Measurements from ENCODE around the gene RABEP1. TPM values are rescaled to one million over a fixed set of nuclear protein-coding genes. Genes with fewer than 3 reads are reported as not detected.

Gene RABEP1
- total and polyA plus RNA-seq, 12 donors, result 21.1 to 64.5 (median 46.5) TPM

- H3K36me3 ChIP-seq (replicated peaks in 1 of 2), result peaks cover 0 to 44% of the 10 kb centered on the region in 2 donors
- no peaks in the 10 kb centered on the region for H3K4me1 ChIP-seq (replicated peaks in 1 of 2)
- no peak for DNase-seq
- H3K9me3 ChIP-seq (replicated peaks in 1 of 3), result no peaks in the 10 kb centered on the region
- H3K27ac ChIP-seq, result no peak overlapping the region
- 91 to 98% (median 93%) methylated on average over 2 of the region's 2 CpGs for WGBS, 4 donors
- H3K27me3 ChIP-seq, result no peaks in the 10 kb centered on the region
- TF ChIP-seq, protein P1, sequence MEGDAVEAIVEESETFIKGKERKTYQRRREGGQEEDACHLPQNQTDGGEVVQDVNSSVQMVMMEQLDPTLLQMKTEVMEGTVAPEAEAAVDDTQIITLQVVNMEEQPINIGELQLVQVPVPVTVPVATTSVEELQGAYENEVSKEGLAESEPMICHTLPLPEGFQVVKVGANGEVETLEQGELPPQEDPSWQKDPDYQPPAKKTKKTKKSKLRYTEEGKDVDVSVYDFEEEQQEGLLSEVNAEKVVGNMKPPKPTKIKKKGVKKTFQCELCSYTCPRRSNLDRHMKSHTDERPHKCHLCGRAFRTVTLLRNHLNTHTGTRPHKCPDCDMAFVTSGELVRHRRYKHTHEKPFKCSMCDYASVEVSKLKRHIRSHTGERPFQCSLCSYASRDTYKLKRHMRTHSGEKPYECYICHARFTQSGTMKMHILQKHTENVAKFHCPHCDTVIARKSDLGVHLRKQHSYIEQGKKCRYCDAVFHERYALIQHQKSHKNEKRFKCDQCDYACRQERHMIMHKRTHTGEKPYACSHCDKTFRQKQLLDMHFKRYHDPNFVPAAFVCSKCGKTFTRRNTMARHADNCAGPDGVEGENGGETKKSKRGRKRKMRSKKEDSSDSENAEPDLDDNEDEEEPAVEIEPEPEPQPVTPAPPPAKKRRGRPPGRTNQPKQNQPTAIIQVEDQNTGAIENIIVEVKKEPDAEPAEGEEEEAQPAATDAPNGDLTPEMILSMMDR (IDR thresholded peaks at IDR 0.05), result no peak
- TF ChIP-seq POLR2A (IDR thresholded peaks at IDR 0.05), result no peak
- intact Hi-C loops (cut with DNase I), result no loop called here
- H3K4me3 ChIP-seq, result no peak overlapping the region
These were observed 72.2 kb downstream of the RABEP1 start for GRCh38 chr17:5354310-5354709.

DNA sequence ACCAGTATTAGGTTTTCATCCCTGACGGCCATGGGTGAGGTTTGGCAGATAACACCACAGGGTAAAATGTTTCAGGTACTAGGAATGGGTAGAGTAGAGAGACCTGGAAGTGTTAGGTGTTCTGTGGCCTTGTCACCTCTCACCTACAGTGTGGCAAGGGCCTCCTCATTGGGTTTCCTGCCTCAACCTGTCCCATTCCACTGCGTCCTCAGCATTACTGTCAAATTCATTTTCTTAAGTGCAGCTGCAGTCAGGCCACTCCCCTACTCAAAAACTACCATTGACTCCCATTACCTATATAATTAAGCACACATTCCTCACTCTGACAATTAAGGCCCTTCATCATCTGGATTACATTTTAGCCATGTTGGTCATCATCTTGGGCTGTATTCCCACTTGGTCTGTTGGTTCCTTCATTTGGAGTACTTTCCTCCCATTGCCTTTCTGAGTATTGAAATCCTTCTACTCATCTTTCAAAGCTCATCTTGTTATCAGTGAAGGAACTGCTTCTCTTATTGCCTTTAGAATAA lies 72.9 kb downstream of the RABEP1 start:
- Histone ChIP-seq H3K9me3 (replicated peaks in 1 of 3) (no peaks in the 10 kb centered on the region), H3K4me3 (no peak overlapping the region), H3K4me1 (replicated peaks in 1 of 2) (no peaks in the 10 kb centered on the region), H3K36me3 (replicated peaks in 1 of 2) (peaks cover 0 to 44% of the 10 kb centered on the region in 2 donors), H3K27me3 (no peaks in the 10 kb centered on the region), H3K27ac (no peak overlapping the region)
- intact Hi-C loops (cut with DNase I), result no loop called here
- DNase-seq, result no peak
- no peak for TF ChIP-seq POLR2A (IDR thresholded peaks at IDR 0.05)
- 80 to 92% (median 89%) methylated on average over 2 of the region's 2 CpGs for WGBS, 4 donors

DNA sequence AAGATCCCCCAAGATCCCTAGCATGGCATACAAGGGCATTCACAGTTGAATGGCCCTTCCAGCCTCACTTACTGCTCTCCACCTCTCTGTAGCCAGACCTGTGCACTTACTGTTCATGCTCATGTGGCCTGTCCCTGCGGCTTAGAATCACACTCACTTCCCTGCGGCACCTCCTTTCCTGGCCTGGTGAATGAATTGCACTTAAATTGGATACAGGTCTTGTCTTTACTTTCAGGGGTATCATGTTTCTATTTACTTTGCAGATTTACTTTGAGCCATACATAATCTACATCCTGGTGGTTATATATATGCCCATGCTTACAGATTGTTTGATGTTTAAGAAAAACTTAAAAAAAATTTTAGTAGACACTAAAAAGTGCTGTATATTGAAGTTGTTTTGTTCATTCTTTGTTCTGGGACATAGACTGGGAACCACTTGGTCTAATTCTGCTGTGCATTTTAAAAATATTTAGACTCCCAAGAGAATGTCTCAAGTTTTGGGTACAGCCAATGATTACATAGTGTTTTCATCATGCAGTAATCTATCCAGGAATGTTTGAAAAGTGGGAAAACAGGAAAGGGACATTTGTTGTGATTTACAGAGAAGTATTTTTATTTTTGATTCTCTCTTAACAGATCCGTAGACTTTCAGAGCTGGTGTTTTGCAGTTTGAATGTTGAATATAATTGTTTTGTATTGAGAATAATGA lies 73.5 kb downstream of the RABEP1 start:
- H3K4me1 ChIP-seq (replicated peaks in 1 of 2), result no peaks in the 10 kb centered on the region
- TF ChIP-seq, protein P1 (IDR thresholded peaks at IDR 0.05), result no peak
- TF ChIP-seq POLR2A (IDR thresholded peaks at IDR 0.05), result no peak
- intact Hi-C loops (cut with DNase I), result no loop called here
- 76 to 98% (median 81%) methylated on average over 3 of the region's 3 CpGs for WGBS, 4 donors
- no peak overlapping the region for H3K27ac ChIP-seq
- no peak overlapping the region for H3K4me3 ChIP-seq
- H3K9me3 ChIP-seq (replicated peaks in 1 of 3), result no peaks in the 10 kb centered on the region
- DNase-seq, result no peak
- H3K27me3 ChIP-seq, result no peaks in the 10 kb centered on the region
- H3K36me3 ChIP-seq (replicated peaks in 1 of 2), result peaks cover 0 to 42% of the 10 kb centered on the region in 2 donors

DNA sequence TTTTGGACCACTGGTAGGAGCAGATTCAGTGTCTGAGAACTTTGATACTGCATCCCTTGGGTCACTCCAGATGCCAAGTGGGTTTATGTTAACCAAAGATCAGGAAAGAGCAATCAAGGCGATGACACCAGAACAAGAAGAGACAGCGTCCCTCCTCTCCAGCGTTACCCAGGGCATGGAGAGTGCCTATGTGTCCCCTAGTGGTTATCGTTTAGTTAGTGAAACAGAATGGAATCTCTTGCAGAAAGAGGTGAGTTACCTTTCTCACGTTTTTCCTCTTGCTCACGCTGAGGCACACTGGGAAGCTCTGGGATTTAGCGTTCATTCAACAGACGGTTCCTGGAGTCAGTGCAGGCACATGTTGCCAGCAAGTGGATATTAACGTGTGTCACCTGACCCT lies 79.3 kb downstream of the RABEP1 start:
- H3K4me3 ChIP-seq, result no peak overlapping the region
- intact Hi-C loops (cut with DNase I), result no loop called here
- H3K27ac ChIP-seq, result no peak overlapping the region
- peaks cover 0 to 5% of the 10 kb centered on the region in 2 donors for H3K4me1 ChIP-seq (replicated peaks in 1 of 2)
- no peak for DNase-seq
- H3K9me3 ChIP-seq (replicated peaks in 1 of 3), result no peaks in the 10 kb centered on the region
- 78 to 88% (median 85%) methylated on average over 9 of the region's 9 CpGs for WGBS, 4 donors
- H3K36me3 ChIP-seq (replicated peaks in 1 of 2), result peaks cover 0 to 47% of the 10 kb centered on the region in 2 donors
- no peaks in the 10 kb centered on the region for H3K27me3 ChIP-seq
- no peak for TF ChIP-seq POLR2A (IDR thresholded peaks at IDR 0.05)
- TF ChIP-seq, protein P1 (IDR thresholded peaks at IDR 0.05), result no peak

All from adrenal gland (tissue), 12 donors.